Measurements from ENCODE around the gene SLC25A39.

Gene SLC25A39

DNA sequence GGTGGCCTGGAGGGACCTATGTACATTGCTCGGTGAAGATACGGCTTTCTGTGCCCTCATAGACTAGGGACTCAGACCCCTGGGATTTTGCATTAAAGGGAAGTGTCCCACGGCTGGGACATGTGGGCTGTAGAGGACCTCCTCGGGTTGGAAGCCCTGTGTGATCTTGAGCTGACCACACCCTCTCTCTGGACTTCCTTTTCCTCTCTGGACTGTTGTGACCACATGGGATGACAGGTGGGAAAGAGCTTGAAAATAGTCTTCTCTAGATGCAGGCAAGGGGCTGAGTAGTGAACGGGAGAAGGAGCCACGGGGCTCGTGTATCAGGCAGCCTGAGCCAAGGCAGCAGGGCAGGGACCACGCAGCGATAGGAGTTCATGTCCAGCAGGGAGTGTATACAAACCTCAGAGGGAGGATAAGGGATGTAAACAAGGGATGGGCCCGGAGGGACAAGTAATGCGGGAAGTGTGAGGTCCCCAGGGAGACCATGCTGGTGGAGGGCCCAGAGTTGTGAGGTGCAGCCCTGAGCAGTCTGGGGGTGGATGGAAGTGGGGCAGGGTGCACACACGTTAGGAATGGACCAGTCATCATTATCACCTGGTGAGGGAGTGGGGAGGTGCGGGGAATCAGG lies 52.2 kb downstream of the SLC25A39 start:
- DNase-seq = no peak
